SJSA1 (cell line): ENCODE data around the gene TMEM25. TPM values are rescaled to one million over a fixed set of nuclear protein-coding genes. Genes with fewer than 3 reads are reported as not detected.
"Not testable (repeated sequence)": the region's sequence is repeated elsewhere in the genome, so short reads cannot be mapped to it uniquely, and the experiment has no call there.

Experiments used
- DNase-seq, 2 experiments: peaks; one replicate each; pipeline ENCODE4 v3.0.0-alpha.2; 2015 to 2020; ENCODE audit warnings: low spot score in 2 of 2, low read depth in 1 of 2
- H3K27ac ChIP-seq: fragments of 250-450 bp; sonication (Bioruptor Pico); 2 replicates; pipeline ENCODE4 v1.5.1; 2020; ENCODE audit warnings: mild to moderate bottlenecking, moderate library complexity
- H3K27me3 ChIP-seq: fragments of 250-450 bp; sonication (Bioruptor Pico); replicated peaks from 2 replicates; pipeline ENCODE4 v1.5.1; 2020; ENCODE audit warnings: mild to moderate bottlenecking, moderate library complexity
- H3K36me3 ChIP-seq: fragments of 250-450 bp; sonication (Bioruptor Pico); 2 replicates; pipeline ENCODE4 v1.5.1; 2020; ENCODE audit warnings: mild to moderate bottlenecking
- H3K4me1 ChIP-seq: fragments of 250-450 bp; sonication (Bioruptor Pico); replicated peaks from 2 replicates; pipeline ENCODE4 v1.6.1; 2021; ENCODE audit warnings: mild to moderate bottlenecking
- H3K4me3 ChIP-seq: fragments of 250-450 bp; sonication (Bioruptor Pico); 2 replicates; pipeline ENCODE4 v1.5.1; 2020; ENCODE audit warnings: mild to moderate bottlenecking
- H3K9me3 ChIP-seq: fragments of 250-450 bp; sonication (Bioruptor Pico); replicated peaks from 2 replicates; pipeline ENCODE4 v1.5.1; 2020; ENCODE audit warnings: mild to moderate bottlenecking
- total RNA-seq: library from RNA; depleted of rRNA; stranded (reverse); fragments of >200 nt; shearing (Covaris generic); gene quantifications from 2 replicates; pipeline ENCODE4 v1.2.3, GENCODE V29; 2014; rRNA removed

The TMEM25 gene
- total RNA-seq, 1 experiment from 2014 or later, result 2.4 TPM

DNA sequence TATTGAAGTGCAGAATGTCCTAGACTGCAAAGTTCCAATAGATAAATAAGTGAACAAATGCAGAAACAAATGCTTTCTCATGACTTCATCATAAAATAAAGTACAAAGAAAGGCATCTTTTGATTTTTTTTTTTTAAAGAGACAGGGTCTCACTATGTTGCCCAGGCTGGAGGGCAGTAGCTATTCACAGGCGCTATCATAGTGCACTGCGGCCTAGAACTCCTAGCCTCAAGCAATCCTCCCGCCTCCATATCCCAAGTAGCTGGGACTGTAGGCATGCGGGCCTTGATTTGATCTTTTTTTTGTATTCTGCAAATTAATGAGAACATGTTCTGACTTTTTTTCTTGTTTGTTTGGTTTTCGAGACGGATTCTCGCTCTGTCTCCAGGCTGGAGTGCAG, 43.6 kb downstream of the TMEM25 start:
- no peak overlapping the region for H3K27ac ChIP-seq
- no peak for DNase-seq

DNA sequence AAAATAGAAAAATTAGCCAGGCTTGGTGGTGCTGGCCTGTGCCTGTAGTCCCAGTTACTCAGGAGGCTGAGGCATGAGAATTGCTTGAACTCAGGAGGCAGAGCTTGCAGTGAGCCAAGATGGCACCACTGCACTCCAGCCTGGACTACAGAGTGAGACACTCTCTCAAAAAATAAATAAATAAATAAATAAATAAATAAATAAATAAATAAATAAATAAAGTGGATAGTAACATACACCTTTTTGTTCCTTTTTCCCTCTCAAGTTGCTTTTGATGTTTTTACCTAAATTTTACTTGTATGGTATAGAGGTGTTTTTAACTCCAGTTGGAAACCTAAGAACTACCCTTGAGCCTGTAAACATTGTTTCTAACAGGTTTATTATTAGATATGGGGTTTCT, 47.0 kb downstream of the TMEM25 start:
- H3K36me3 ChIP-seq, result peaks cover 19% of the 10 kb centered on the region
- not testable (repeated sequence) for DNase-seq, H3K27me3 ChIP-seq, H3K4me3 ChIP-seq, H3K4me1 ChIP-seq, H3K9me3 ChIP-seq, H3K27ac ChIP-seq

More for the DNA sequence above, 43.6 kb downstream of the TMEM25 start:
- peaks cover 7% of the 10 kb centered on the region; the same call in 1 of the 2 replicates for H3K4me1 ChIP-seq
- H3K36me3 ChIP-seq, result peaks cover 9% of the 10 kb centered on the region
- no peaks in the 10 kb centered on the region for H3K9me3 ChIP-seq
- H3K4me3 ChIP-seq, result no peak overlapping the region
- no peaks in the 10 kb centered on the region for H3K27me3 ChIP-seq

DNA sequence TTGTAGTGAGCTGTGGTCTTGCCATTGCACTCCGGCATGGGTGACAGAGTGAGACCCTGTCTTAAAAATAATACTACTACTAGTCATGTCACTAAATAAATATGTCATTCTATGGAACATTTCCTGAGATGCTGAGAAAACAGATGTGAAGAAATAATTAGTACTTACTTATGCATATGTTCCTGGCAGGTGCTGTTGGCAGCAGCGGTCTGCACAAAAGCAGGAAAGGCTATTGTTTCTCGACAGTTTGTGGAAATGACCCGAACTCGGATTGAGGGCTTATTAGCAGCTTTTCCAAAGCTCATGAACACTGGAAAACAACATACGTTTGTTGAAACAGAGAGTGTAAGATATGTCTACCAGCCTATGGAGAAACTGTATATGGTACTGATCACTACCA, 50.1 kb downstream of the TMEM25 start:
- no peaks in the 10 kb centered on the region for H3K4me1 ChIP-seq
- no peaks in the 10 kb centered on the region for H3K27me3 ChIP-seq
- H3K36me3 ChIP-seq, result peaks cover 34% of the 10 kb centered on the region
- H3K9me3 ChIP-seq, result no peaks in the 10 kb centered on the region
- H3K4me3 ChIP-seq, result no peak overlapping the region
- no peak overlapping the region for H3K27ac ChIP-seq
- DNase-seq, result no peak

Other genes with a start within 250 kb of the TMEM25 start
- gene CD3E, start 226.5 kb upstream of the TMEM25 start, total RNA-seq, result not detected in 2 replicates
- gene CD3D, start 188.5 kb upstream of the TMEM25 start, total RNA-seq, result not detected in 2 replicates
- not detected in 2 replicates for gene CD3G, start 186.8 kb upstream of the TMEM25 start, total RNA-seq
- gene UBE4A, start 171.6 kb upstream of the TMEM25 start, total RNA-seq, result 20.6 and 29.7 TPM in 2 replicates
- gene ATP5MG, start 129.6 kb upstream of the TMEM25 start, total RNA-seq, result 51.1 and 55.4 TPM in 2 replicates
- 12.8 and 13.4 TPM in 2 replicates for gene KMT2A, start 94.7 kb upstream of the TMEM25 start, total RNA-seq
- gene TTC36, start 3.7 kb upstream of the TMEM25 start, total RNA-seq, result not detected in 2 replicates
- 8.2 and 38.5 TPM in 2 replicates for gene IFT46, start 34.7 kb downstream of the TMEM25 start, total RNA-seq
- gene ARCN1, start 41.2 kb downstream of the TMEM25 start, total RNA-seq, result 70.9 and 102 TPM in 2 replicates
- 31.8 and 38.9 TPM in 2 replicates for gene PHLDB1, start 76.4 kb downstream of the TMEM25 start, total RNA-seq
- gene TREH, start 148.5 kb downstream of the TMEM25 start, total RNA-seq, result not detected in 2 replicates